ENCODE measurements around the gene ILF2. TPM values are rescaled to one million over a fixed set of nuclear protein-coding genes. Genes with fewer than 3 reads are reported as not detected.

Gene ILF2
- total RNA-seq, 1 experiment from 2014 or later, result 420 TPM

DNA sequence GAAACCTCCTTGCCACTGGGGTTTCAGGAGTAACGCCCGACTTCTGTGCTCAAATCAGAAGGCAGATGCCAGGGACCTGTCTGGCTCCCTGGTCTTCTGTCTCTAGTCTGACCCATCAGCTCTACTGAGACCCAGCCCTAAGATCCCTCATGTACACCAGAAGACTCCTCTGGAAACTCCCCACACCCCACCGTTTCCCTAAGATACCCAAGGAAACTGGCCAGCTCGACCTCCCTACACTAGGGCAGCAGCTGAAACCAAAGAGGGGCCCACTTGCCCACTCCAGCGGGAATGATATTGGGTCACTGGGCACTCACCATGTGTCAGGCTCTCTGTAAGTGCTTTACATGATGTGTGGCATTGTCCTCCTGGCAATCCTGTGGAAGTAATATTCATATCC, 57.4 kb downstream of the ILF2 start:
- DNase-seq (ENCODE audit: low spot score), result no peak
- no TSS peak for BruUV-seq (replicated peaks)
- TF ChIP-seq, protein P1, sequence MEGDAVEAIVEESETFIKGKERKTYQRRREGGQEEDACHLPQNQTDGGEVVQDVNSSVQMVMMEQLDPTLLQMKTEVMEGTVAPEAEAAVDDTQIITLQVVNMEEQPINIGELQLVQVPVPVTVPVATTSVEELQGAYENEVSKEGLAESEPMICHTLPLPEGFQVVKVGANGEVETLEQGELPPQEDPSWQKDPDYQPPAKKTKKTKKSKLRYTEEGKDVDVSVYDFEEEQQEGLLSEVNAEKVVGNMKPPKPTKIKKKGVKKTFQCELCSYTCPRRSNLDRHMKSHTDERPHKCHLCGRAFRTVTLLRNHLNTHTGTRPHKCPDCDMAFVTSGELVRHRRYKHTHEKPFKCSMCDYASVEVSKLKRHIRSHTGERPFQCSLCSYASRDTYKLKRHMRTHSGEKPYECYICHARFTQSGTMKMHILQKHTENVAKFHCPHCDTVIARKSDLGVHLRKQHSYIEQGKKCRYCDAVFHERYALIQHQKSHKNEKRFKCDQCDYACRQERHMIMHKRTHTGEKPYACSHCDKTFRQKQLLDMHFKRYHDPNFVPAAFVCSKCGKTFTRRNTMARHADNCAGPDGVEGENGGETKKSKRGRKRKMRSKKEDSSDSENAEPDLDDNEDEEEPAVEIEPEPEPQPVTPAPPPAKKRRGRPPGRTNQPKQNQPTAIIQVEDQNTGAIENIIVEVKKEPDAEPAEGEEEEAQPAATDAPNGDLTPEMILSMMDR (conservative IDR thresholded peaks at IDR 0.05; ENCODE audit: low read depth, low read length), result no peak
- no peak for TF ChIP-seq EZH2 (IDR thresholded peaks at IDR 0.05; ENCODE audit: borderline replicate concordance, low read depth, low read length, poor library complexity, severe bottlenecking)
- POLR2A ChIA-PET (ENCODE audit: low non-redundant PET), result no interaction called here
- Histone ChIP-seq H3K36me3 (ENCODE audit: insufficient read depth, low read length, poor library complexity, severe bottlenecking) (no peaks in the 10 kb centered on the region), H3K4me1 (ENCODE audit: insufficient read depth, low read length, poor library complexity, severe bottlenecking) (no peaks in the 10 kb centered on the region), H3K27ac (ENCODE audit: low read depth, low read length, poor library complexity, severe bottlenecking) (no peak overlapping the region), H3K4me3 (ENCODE audit: low read depth, low read length, poor library complexity, severe bottlenecking) (no peak overlapping the region), H3K9me3 (ENCODE audit: low read depth, low read length, poor library complexity, severe bottlenecking) (no peaks in the 10 kb centered on the region), H3K27me3 (replicated peaks; ENCODE audit: insufficient read depth, low read depth, low read length, poor library complexity) (no peaks in the 10 kb centered on the region)
- CTCF ChIA-PET, result no interaction called here
- intact Hi-C loops (cut with micrococcal nuclease; ENCODE audit: unreplicated experiment), result no loop called here

DNA sequence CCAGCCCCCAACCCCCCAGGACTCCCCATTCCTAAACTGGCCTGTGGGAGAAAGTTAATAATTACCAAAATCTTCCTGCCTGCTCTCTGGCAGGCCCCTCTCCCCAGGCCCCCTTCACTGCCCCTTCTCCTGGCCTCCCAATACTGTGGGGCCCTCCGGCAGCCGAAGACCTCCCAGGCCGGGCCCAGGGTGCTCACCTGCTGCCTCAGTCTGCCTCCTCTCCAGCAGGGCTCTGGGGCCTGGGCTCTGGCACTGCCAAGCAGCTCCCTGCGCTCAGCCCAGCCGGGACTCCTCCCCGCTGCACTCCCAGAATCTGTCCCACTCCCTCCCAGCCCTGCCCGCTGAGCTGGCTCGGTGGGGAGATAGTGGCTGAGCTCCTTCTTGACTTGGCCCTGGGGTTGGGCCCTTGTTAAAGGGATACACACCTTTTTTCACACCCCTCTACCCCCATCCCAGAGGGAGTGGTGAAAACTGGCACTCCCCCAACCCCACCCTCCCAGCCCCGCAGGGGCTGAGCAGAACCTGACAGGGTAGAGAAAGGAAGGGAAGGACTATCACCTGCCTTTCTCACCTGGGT, 58.0 kb downstream of the ILF2 start, which contains the start of gene S100A16:
S100A16 (minus strand) TSS at position 383 of the 577 bp plus-strand sequence. CDS start 4,986 bp downstream, outside the sequence.
- Histone ChIP-seq H3K9me3 (ENCODE audit: low read depth, low read length, poor library complexity, severe bottlenecking) (no peaks in the 10 kb centered on the region), H3K36me3 (ENCODE audit: insufficient read depth, low read length, poor library complexity, severe bottlenecking) (no peaks in the 10 kb centered on the region), H3K4me3 (ENCODE audit: low read depth, low read length, poor library complexity, severe bottlenecking) (no peak within 1 kb of the TSS), H3K27me3 (replicated peaks; ENCODE audit: insufficient read depth, low read depth, low read length, poor library complexity) (no peaks in the 10 kb centered on the region), H3K27ac (ENCODE audit: low read depth, low read length, poor library complexity, severe bottlenecking) (no peak within 1 kb of the TSS), H3K4me1 (ENCODE audit: insufficient read depth, low read length, poor library complexity, severe bottlenecking) (no peaks in the 10 kb centered on the region)
- intact Hi-C loops (cut with micrococcal nuclease; ENCODE audit: unreplicated experiment), result no loop called here
- BruUV-seq (replicated peaks), result no TSS peak
- TF ChIP-seq, protein P1 (conservative IDR thresholded peaks at IDR 0.05; ENCODE audit: low read depth, low read length), result no peak
- no peak for TF ChIP-seq EZH2 (IDR thresholded peaks at IDR 0.05; ENCODE audit: borderline replicate concordance, low read depth, low read length, poor library complexity, severe bottlenecking)
- DNase-seq (ENCODE audit: low spot score), result no peak
- ChIA-PET CTCF (no interaction called here), POLR2A (ENCODE audit: low non-redundant PET) (no interaction called here)

DNA sequence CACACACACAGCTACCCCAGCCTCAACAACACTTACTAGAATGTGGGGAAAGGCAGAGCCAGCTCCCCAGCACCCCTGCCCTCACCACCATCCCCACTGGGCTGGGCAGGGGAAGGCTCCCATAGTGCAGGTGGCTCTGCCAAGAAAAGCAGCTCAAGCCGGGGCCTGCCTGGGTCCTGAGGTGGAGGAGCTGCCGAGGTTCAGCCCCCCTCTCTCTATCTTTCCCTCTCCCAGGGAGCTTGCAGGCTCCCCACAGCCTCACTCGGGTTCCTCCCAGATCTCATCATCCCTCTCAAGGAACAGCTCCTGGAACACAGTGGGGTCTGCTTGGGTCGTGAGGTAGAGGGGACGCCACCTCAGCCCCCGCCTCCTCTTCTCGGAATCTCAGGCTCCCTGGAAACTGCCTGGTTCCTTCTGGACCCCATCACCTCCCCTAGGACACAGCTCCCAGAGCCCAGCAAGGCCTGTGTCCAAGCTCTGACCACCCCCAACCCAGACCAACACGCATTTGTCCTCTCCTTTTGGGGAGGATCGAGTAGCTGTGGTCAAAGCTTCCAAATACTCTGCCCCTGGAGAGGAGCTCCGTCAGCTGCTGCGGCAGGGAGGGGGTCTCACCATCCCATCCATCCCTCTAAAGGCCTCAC, 58.6 kb downstream of the ILF2 start:
- H3K27ac ChIP-seq (ENCODE audit: low read depth, low read length, poor library complexity, severe bottlenecking), result no peak overlapping the region
- H3K27me3 ChIP-seq (replicated peaks; ENCODE audit: insufficient read depth, low read depth, low read length, poor library complexity), result no peaks in the 10 kb centered on the region
- H3K4me1 ChIP-seq (ENCODE audit: insufficient read depth, low read length, poor library complexity, severe bottlenecking), result no peaks in the 10 kb centered on the region
- CTCF ChIA-PET, result no interaction called here
- intact Hi-C loops (cut with micrococcal nuclease; ENCODE audit: unreplicated experiment), result no loop called here
- no peak overlapping the region for H3K4me3 ChIP-seq (ENCODE audit: low read depth, low read length, poor library complexity, severe bottlenecking)
- BruUV-seq (replicated peaks), result no TSS peak
- no peak for DNase-seq (ENCODE audit: low spot score)
- no peak for TF ChIP-seq EZH2 (IDR thresholded peaks at IDR 0.05; ENCODE audit: borderline replicate concordance, low read depth, low read length, poor library complexity, severe bottlenecking)
- TF ChIP-seq, protein P1 (conservative IDR thresholded peaks at IDR 0.05; ENCODE audit: low read depth, low read length), result no peak
- H3K9me3 ChIP-seq (ENCODE audit: low read depth, low read length, poor library complexity, severe bottlenecking), result no peaks in the 10 kb centered on the region
- POLR2A ChIA-PET (ENCODE audit: low non-redundant PET), result no interaction called here
- H3K36me3 ChIP-seq (ENCODE audit: insufficient read depth, low read length, poor library complexity, severe bottlenecking), result no peaks in the 10 kb centered on the region

Small RNA genes within 50 kb of the gene (microRNA-seq; reads per million reads assigned to microRNA genes)
- gene MIR8083, result not detected

Other genes starting within 250 kb of the ILF2 start
- gene S100A7, start 210.3 kb downstream of the ILF2 start, total RNA-seq (2021), result not detected in 2 replicates
- 73.6 and 106 TPM in 2 replicates for gene S100A6, start 135.0 kb downstream of the ILF2 start, total RNA-seq (2021)
- gene S100A5, start 130.1 kb downstream of the ILF2 start, total RNA-seq (2021), result not detected in 2 replicates
- 17.8 and 20.0 TPM in 2 replicates for gene S100A4, start 125.2 kb downstream of the ILF2 start, total RNA-seq (2021)
- gene S100A3, start 121.7 kb downstream of the ILF2 start, total RNA-seq (2021), result 0.61 and 0.99 TPM in 2 replicates
- 2.4 and 4.5 TPM in 2 replicates for gene S100A2, start 105.1 kb downstream of the ILF2 start, total RNA-seq (2021)
- gene S100A16, start 57.9 kb downstream of the ILF2 start, total RNA-seq (2021), result 0.43 TPM in 1 of 2 replicates, not detected in the other
- not detected in 2 replicates for gene S100A14, start 54.7 kb downstream of the ILF2 start, total RNA-seq (2021)
- gene S100A13, start 43.5 kb downstream of the ILF2 start, total RNA-seq (2021), result 11.0 and 18.0 TPM in 2 replicates
- gene S100A1, start 42.6 kb downstream of the ILF2 start, total RNA-seq (2021), result 0.72 TPM in 1 of 2 replicates, not detected in the other
- gene CHTOP, start 36.9 kb downstream of the ILF2 start, total RNA-seq (2021), result 99.8 and 101 TPM in 2 replicates
- 47.4 and 55.9 TPM in 2 replicates for gene SNAPIN, start 12.3 kb downstream of the ILF2 start, total RNA-seq (2021)
- gene NPR1, start 7.7 kb upstream of the ILF2 start, total RNA-seq (2021), result 0.87 and 1.1 TPM in 2 replicates
- 56.7 and 58.0 TPM in 2 replicates for gene INTS3, start 57.1 kb upstream of the ILF2 start, total RNA-seq (2021)
- gene SLC27A3, start 104.4 kb upstream of the ILF2 start, total RNA-seq (2021), result 5.0 and 5.7 TPM in 2 replicates

All from A673 (cell line).